DND-41 (cell line): ENCODE results near the gene PDGFRA.

Source experiments
- ATAC-seq: fragments of 200-7000 bp; cut with Tn5 transposase; 3 replicates; pipeline ENCODE4 v1.9.1; 2021; ENCODE audit warnings: low read depth; ENCODE audit not compliant: insufficient read depth
- DNase-seq: peaks from one replicate; pipeline ENCODE4 v3.0.0-alpha.2; 2020
- H2AFZ ChIP-seq: 2 replicates; pipeline ENCODE4 v1.6.0; 2012; ENCODE audit warnings: low read depth, low read length
- H3K27ac ChIP-seq: 2 replicates; pipeline ENCODE4 v1.5.1; 2012; ENCODE audit warnings: low read length, inconsistent platforms
- H3K27me3 ChIP-seq: fragments of 200-600 bp; sonication (generic); 2 replicates; pipeline ENCODE4 v1.6.0; 2012; ENCODE audit warnings: low read length, mild to moderate bottlenecking, inconsistent platforms; ENCODE audit not compliant: insufficient read depth, poor library complexity
- H3K36me3 ChIP-seq: 2 replicates; pipeline ENCODE4 v1.5.1; 2012; ENCODE audit warnings: low read length, inconsistent platforms; ENCODE audit not compliant: insufficient read depth
- H3K4me1 ChIP-seq: 2 replicates; pipeline ENCODE4 v1.5.1; 2012; ENCODE audit warnings: mild to moderate bottlenecking, low read length; ENCODE audit not compliant: insufficient read depth
- H3K4me2 ChIP-seq: 2 replicates; pipeline ENCODE4 v1.6.0; 2012; ENCODE audit warnings: mild to moderate bottlenecking, moderate library complexity, low read length, inconsistent platforms; ENCODE audit not compliant: insufficient read depth
- H3K4me3 ChIP-seq, 2 experiments: fragments of 200-600 bp in 1 of 2; shearing (Covaris generic) in 1 of 2; 2 replicates each; pipeline ENCODE4 v1.5.1; 2012 to 2016; ENCODE audit warnings: inconsistent platforms in 2 of 2, low read length in 2 of 2, mild to moderate bottlenecking in 2 of 2, low read depth in 1 of 2, moderate library complexity in 1 of 2
- H3K79me2 ChIP-seq: 2 replicates; pipeline ENCODE4 v1.6.0; 2012; ENCODE audit warnings: low read length, inconsistent platforms; ENCODE audit not compliant: insufficient read depth
- H3K9ac ChIP-seq: 2 replicates; pipeline ENCODE4 v1.6.0; 2012; ENCODE audit warnings: low read depth, mild to moderate bottlenecking, inconsistent platforms, low read length, moderate library complexity
- H3K9me3 ChIP-seq: 2 replicates; pipeline ENCODE4 v1.5.1; 2012; ENCODE audit warnings: low read length, moderate library complexity, mild to moderate bottlenecking, inconsistent platforms; ENCODE audit not compliant: insufficient read depth, severe bottlenecking
- H4K20me1 ChIP-seq: 2 replicates; pipeline ENCODE4 v1.6.0; 2012; ENCODE audit warnings: low read length; ENCODE audit not compliant: insufficient read depth
- CTCF ChIP-seq: IDR thresholded peaks from 2 replicates; pipeline ENCODE4 v1.5.1; 2012; ENCODE audit warnings: borderline replicate concordance, low read length, moderate library complexity, mild to moderate bottlenecking; ENCODE audit not compliant: poor library complexity, severe bottlenecking; ENCODE audit errors: extremely low read depth
- EZH2 ChIP-seq: IDR thresholded peaks from 3 replicates; pipeline ENCODE4 v1.6.1; 2012; ENCODE audit warnings: borderline replicate concordance, low read depth, mild to moderate bottlenecking, moderate library complexity, low read length, inconsistent platforms; ENCODE audit not compliant: severe bottlenecking

The PDGFRA gene

GRCh38 chr4:54226404-54227255, 2.5 kb upstream of the PDGFRA start:
- H3K9ac ChIP-seq = no peak overlapping the region
- H3K4me1 ChIP-seq = no peaks in the 10 kb centered on the region
- no peaks in the 10 kb centered on the region for H3K36me3 ChIP-seq
- H4K20me1 ChIP-seq = no peaks in the 10 kb centered on the region
- no peaks in the 10 kb centered on the region for H3K79me2 ChIP-seq
- no peak overlapping the region for H3K4me3 ChIP-seq
- H3K4me2 ChIP-seq = no peak overlapping the region
- no peak for ATAC-seq
- peaks cover 11% of the 10 kb centered on the region for H3K9me3 ChIP-seq
- TF ChIP-seq CTCF (no peak), EZH2 (no peak)
- DNase-seq = no peak
- H3K27me3 ChIP-seq = no peaks in the 10 kb centered on the region
- no peak overlapping the region for H3K27ac ChIP-seq
- H2AFZ ChIP-seq = no peak overlapping the region

- H3K4me2 ChIP-seq = no peak overlapping the region
- no peak overlapping the region for H2AFZ ChIP-seq
- no peaks in the 10 kb centered on the region for H3K79me2 ChIP-seq
- H3K4me3 ChIP-seq = no peak overlapping the region
- ATAC-seq (no peak), DNase-seq (no peak)
- no peaks in the 10 kb centered on the region for H3K4me1 ChIP-seq
- peaks cover 19% of the 10 kb centered on the region for H3K9me3 ChIP-seq
- no peak overlapping the region for H3K9ac ChIP-seq
- H3K36me3 ChIP-seq = no peaks in the 10 kb centered on the region
- H3K27ac ChIP-seq = no peak overlapping the region
- TF ChIP-seq CTCF (no peak), EZH2 (no peak)
- H3K27me3 ChIP-seq = no peaks in the 10 kb centered on the region
- H4K20me1 ChIP-seq = no peaks in the 10 kb centered on the region
Observed at GRCh38 chr4:54227256-54228055, 1.6 kb upstream of the PDGFRA start.

GRCh38 chr4:54228056-54228527, 1.0 kb upstream of the PDGFRA start:
- H3K9me3 ChIP-seq = peaks cover 24% of the 10 kb centered on the region
- no peak overlapping the region for H3K4me2 ChIP-seq
- H3K27me3 ChIP-seq = no peaks in the 10 kb centered on the region
- ATAC-seq = no peak
- no peak overlapping the region for H3K27ac ChIP-seq
- H3K36me3 ChIP-seq = no peaks in the 10 kb centered on the region
- TF ChIP-seq EZH2 (no peak), CTCF (no peak)
- no peak overlapping the region for H3K9ac ChIP-seq
- DNase-seq = no peak
- no peaks in the 10 kb centered on the region for H3K79me2 ChIP-seq
- H4K20me1 ChIP-seq = no peaks in the 10 kb centered on the region
- H3K4me1 ChIP-seq = no peaks in the 10 kb centered on the region
- no peak overlapping the region for H3K4me3 ChIP-seq
- H2AFZ ChIP-seq = no peak overlapping the region
